ENCODE measurements around the gene PPP1R15B.

GRCh38 chr1:204401730-204402129 lies 9.9 kb downstream of the PPP1R15B start:
- TF ChIP-seq CTCF (IDR thresholded peaks at IDR 0.05; ENCODE audit: poor library complexity) (no peak), EZH2phosphoT487 (IDR thresholded peaks at IDR 0.05; ENCODE audit: low read depth, severe bottlenecking, unreplicated experiment) (no peak)
